ENCODE results near the gene ZCCHC24.

Gene ZCCHC24

DNA sequence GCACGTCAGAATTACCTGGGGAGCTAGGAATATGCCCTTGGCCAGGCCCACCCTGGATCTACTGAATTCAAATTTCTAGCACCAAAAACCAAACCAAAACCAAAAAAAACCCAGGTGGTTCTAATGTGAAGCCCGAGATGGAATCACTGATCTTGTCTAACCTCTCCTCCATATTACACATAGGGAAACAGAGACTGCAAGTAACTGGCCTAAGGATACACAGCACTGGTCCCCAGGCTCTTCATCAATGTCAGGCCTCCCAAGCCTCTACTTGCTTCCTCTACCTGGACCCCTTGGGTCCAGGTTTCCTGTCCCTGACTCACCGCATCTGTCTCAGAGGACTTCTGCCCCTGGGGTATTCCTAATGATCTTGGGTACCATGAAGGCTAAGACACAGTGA is 30.7 kb downstream of the ZCCHC24 start:
- WGBS (ENCODE audit: extremely low coverage, insufficient coverage, insufficient read length) = no CpG with 5 or more reads among the region's 3 CpGs
- Histone ChIP-seq H3K79me2 (ENCODE audit: control insufficient read depth, insufficient read depth, low read length, poor library complexity) (no peaks in the 10 kb centered on the region), H4K12ac (ENCODE audit: low read depth, low read length) (no peak overlapping the region), H3K4ac (ENCODE audit: low read depth, low read length) (no peak overlapping the region), H3K4me2 (ENCODE audit: low read length) (no peak overlapping the region), H3K14ac (ENCODE audit: low read length) (no peak overlapping the region), H4K91ac (ENCODE audit: low read depth, low read length) (no peak overlapping the region), H2AFZ (ENCODE audit: insufficient read depth, low read length, poor library complexity) (no peak overlapping the region), H3K4me3 (ENCODE audit: low read depth, low read length) (no peak overlapping the region), H3K27ac (ENCODE audit: low read depth, low read length) (no peak overlapping the region), H3K9ac (ENCODE audit: low read length) (no peak overlapping the region), H3K18ac (ENCODE audit: low read length) (no peak overlapping the region), H3K79me1 (ENCODE audit: low read length) (no peaks in the 10 kb centered on the region), H3K9me3 (ENCODE audit: insufficient read depth, low read depth, low read length) (no peaks in the 10 kb centered on the region), H3K23ac (ENCODE audit: low read length) (no peak overlapping the region), H2AK5ac (ENCODE audit: low read length) (no peak overlapping the region), H3K36me3 (ENCODE audit: control insufficient read depth in 1 of 2, insufficient read depth in 2 of 2, low read length in 2 of 2) (no peaks in the 10 kb centered on the region), H2BK12ac (ENCODE audit: low read length) (no peak overlapping the region), H2BK5ac (ENCODE audit: low read depth, low read length, poor library complexity) (no peak overlapping the region), H2BK120ac (ENCODE audit: insufficient read depth, low read length, poor library complexity) (no peak overlapping the region), H4K8ac (ENCODE audit: low read depth, low read length) (no peak overlapping the region), H3K27me3 (ENCODE audit: insufficient read depth, low read length) (no peaks in the 10 kb centered on the region), H3K4me1 (ENCODE audit: control insufficient read depth in 1 of 2, insufficient read depth in 2 of 2, low read length in 2 of 2) (no peaks in the 10 kb centered on the region)
- DNase-seq = no peak

DNA sequence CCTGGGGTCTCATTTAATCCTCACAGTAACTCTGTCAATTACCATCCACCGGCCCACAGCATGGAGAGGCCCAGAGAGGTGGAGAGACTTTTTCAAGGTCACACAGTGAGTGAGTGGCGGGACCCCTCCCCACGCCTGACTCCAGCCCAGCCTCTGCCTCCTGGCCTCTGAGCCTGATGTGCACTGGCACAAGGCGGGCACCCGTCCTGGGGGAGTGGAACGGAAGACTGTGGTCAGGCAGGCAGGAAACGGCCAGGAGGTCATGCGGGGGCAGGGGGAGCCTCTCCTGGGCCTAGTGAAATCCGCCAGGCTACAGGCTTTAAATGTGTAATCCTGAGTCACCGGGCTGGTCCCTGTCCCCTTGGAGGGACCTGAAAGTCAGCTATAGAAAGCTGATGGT is 32.2 kb downstream of the ZCCHC24 start:
- Histone ChIP-seq H2BK120ac (ENCODE audit: insufficient read depth, low read length, poor library complexity) (no peak overlapping the region), H4K8ac (ENCODE audit: low read depth, low read length) (no peak overlapping the region), H2BK5ac (ENCODE audit: low read depth, low read length, poor library complexity) (no peak overlapping the region), H3K14ac (ENCODE audit: low read length) (no peak overlapping the region), H3K18ac (ENCODE audit: low read length) (no peak overlapping the region), H3K9ac (ENCODE audit: low read length) (no peak overlapping the region), H2BK12ac (ENCODE audit: low read length) (no peak overlapping the region), H2AK5ac (ENCODE audit: low read length) (no peak overlapping the region), H3K4me1 (ENCODE audit: control insufficient read depth in 1 of 2, insufficient read depth in 2 of 2, low read length in 2 of 2) (peaks cover 1 to 2% of the 10 kb centered on the region in 2 experiments), H2AFZ (ENCODE audit: insufficient read depth, low read length, poor library complexity) (no peak overlapping the region), H3K79me1 (ENCODE audit: low read length) (no peaks in the 10 kb centered on the region), H3K4me2 (ENCODE audit: low read length) (no peak overlapping the region), H3K4me3 (ENCODE audit: low read depth, low read length) (no peak overlapping the region), H3K27ac (ENCODE audit: low read depth, low read length) (no peak overlapping the region), H4K91ac (ENCODE audit: low read depth, low read length) (no peak overlapping the region), H4K12ac (ENCODE audit: low read depth, low read length) (no peak overlapping the region), H3K23ac (ENCODE audit: low read length) (no peak overlapping the region), H3K27me3 (ENCODE audit: insufficient read depth, low read length) (no peaks in the 10 kb centered on the region), H3K4ac (ENCODE audit: low read depth, low read length) (no peak overlapping the region), H3K36me3 (ENCODE audit: control insufficient read depth in 1 of 2, insufficient read depth in 2 of 2, low read length in 2 of 2) (no peaks in the 10 kb centered on the region), H3K9me3 (ENCODE audit: insufficient read depth, low read depth, low read length) (no peaks in the 10 kb centered on the region), H3K79me2 (ENCODE audit: control insufficient read depth, insufficient read depth, low read length, poor library complexity) (no peaks in the 10 kb centered on the region)
- DNase-seq = no peak
- WGBS (ENCODE audit: extremely low coverage, insufficient coverage, insufficient read length) = no CpG with 5 or more reads among the region's 10 CpGs

DNA sequence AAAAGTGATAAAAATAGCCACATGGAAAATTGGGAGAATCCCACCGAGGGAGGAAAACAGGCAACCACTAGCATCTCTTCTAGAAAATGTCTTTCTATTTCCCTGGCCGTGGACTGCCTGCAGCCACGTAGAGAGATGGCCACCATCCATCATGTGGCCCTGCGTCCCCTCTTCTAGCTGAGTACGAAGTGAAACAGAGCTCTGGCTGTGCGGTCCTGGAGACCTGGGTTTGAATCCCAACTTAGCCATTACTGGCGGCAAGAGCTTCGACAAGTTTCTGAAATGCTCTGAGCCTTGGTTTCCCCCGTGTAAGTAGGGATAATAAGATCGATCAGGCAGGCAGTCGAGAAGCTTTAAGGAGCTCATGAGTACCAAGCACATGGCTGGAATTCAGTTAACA is 32.9 kb downstream of the ZCCHC24 start:
- Histone ChIP-seq H2BK120ac (ENCODE audit: insufficient read depth, low read length, poor library complexity) (no peak overlapping the region), H3K4ac (ENCODE audit: low read depth, low read length) (no peak overlapping the region), H4K12ac (ENCODE audit: low read depth, low read length) (no peak overlapping the region), H3K27ac (ENCODE audit: low read depth, low read length) (no peak overlapping the region), H3K79me1 (ENCODE audit: low read length) (no peaks in the 10 kb centered on the region), H2BK5ac (ENCODE audit: low read depth, low read length, poor library complexity) (no peak overlapping the region), H2AK5ac (ENCODE audit: low read length) (no peak overlapping the region), H3K36me3 (ENCODE audit: control insufficient read depth in 1 of 2, insufficient read depth in 2 of 2, low read length in 2 of 2) (no peaks in the 10 kb centered on the region), H4K8ac (ENCODE audit: low read depth, low read length) (no peak overlapping the region), H4K91ac (ENCODE audit: low read depth, low read length) (no peak overlapping the region), H3K4me3 (ENCODE audit: low read depth, low read length) (no peak overlapping the region), H3K9ac (ENCODE audit: low read length) (no peak overlapping the region), H3K4me2 (ENCODE audit: low read length) (no peak overlapping the region), H3K23ac (ENCODE audit: low read length) (no peak overlapping the region), H3K18ac (ENCODE audit: low read length) (no peak overlapping the region), H3K14ac (ENCODE audit: low read length) (no peak overlapping the region), H2AFZ (ENCODE audit: insufficient read depth, low read length, poor library complexity) (no peak overlapping the region), H2BK12ac (ENCODE audit: low read length) (no peak overlapping the region), H3K4me1 (ENCODE audit: control insufficient read depth in 1 of 2, insufficient read depth in 2 of 2, low read length in 2 of 2) (peaks cover 4 to 7% of the 10 kb centered on the region in 2 experiments), H3K27me3 (ENCODE audit: insufficient read depth, low read length) (no peaks in the 10 kb centered on the region), H3K79me2 (ENCODE audit: control insufficient read depth, insufficient read depth, low read length, poor library complexity) (no peaks in the 10 kb centered on the region), H3K9me3 (ENCODE audit: insufficient read depth, low read depth, low read length) (no peaks in the 10 kb centered on the region)
- no peak for DNase-seq
- WGBS (ENCODE audit: extremely low coverage, insufficient coverage, insufficient read length) = no CpG with 5 or more reads among the region's 11 CpGs

DNA sequence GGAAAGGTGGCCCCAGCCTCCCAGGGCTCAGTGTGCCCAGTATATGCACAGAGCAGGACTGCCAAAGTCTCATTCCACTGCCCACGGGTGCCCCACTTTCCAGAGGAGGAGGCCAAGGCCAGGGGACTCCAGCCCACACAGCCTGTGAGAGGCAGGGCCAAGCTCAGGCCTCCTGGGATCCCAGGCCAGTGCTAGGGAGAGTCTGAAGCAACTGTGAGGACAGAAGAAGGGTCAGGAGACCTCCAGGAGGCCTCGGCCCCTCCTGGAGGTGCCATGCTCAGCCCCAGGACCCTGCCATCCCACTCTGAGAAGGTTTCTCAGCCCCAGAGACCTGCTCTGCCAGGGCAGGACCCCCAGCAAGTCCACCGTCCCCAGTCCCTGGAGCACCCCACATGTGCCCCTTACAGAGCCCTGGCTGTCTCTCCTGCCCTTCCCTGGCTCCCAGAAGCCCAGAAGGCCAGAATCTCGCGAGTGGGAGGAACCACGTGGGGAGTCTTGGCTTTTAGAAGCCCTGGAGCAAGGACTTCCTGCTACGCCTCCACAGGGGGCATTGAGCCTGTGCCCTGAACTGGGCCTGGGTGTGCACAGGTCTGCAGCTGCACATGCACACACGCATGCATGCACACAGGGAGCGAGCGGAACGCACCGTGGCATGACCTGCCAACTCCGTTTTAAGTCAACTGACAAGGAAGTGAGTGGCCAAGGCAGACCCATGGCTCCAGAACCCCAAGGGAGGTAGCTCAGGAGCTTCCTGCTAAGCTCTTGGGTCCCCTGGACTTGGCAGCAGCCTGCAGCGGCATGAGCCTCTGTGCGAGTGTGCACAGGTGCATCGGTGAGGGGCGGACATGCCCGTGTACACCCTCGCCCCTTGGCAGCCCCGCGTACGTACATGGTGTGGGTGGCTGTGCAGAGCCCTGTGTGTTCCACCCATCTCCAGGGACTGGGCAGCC is 33.6 kb downstream of the ZCCHC24 start:
- H2BK12ac ChIP-seq (ENCODE audit: low read length) = no peak overlapping the region
- H4K12ac ChIP-seq (ENCODE audit: low read depth, low read length) = no peak overlapping the region
- H3K14ac ChIP-seq (ENCODE audit: low read length) = no peak overlapping the region
- no peaks in the 10 kb centered on the region for H3K79me2 ChIP-seq (ENCODE audit: control insufficient read depth, insufficient read depth, low read length, poor library complexity)
- H2AFZ ChIP-seq (ENCODE audit: insufficient read depth, low read length, poor library complexity) = no peak overlapping the region
- H2BK5ac ChIP-seq (ENCODE audit: low read depth, low read length, poor library complexity) = no peak overlapping the region
- no peaks in the 10 kb centered on the region for H3K36me3 ChIP-seq (ENCODE audit: control insufficient read depth in 1 of 2, insufficient read depth in 2 of 2, low read length in 2 of 2)
- H2BK120ac ChIP-seq (ENCODE audit: insufficient read depth, low read length, poor library complexity) = no peak overlapping the region
- no peak overlapping the region for H3K27ac ChIP-seq (ENCODE audit: low read depth, low read length)
- no peak overlapping the region for H3K4me2 ChIP-seq (ENCODE audit: low read length)
- no peaks in the 10 kb centered on the region for H3K27me3 ChIP-seq (ENCODE audit: insufficient read depth, low read length)
- H3K23ac ChIP-seq (ENCODE audit: low read length) = no peak overlapping the region
- H3K4me3 ChIP-seq (ENCODE audit: low read depth, low read length) = no peak overlapping the region
- no peak overlapping the region for H2AK5ac ChIP-seq (ENCODE audit: low read length)
- H3K79me1 ChIP-seq (ENCODE audit: low read length) = no peaks in the 10 kb centered on the region
- no peak overlapping the region for H4K91ac ChIP-seq (ENCODE audit: low read depth, low read length)
- H3K9ac ChIP-seq (ENCODE audit: low read length) = no peak overlapping the region
- H3K18ac ChIP-seq (ENCODE audit: low read length) = no peak overlapping the region
- no CpG with 5 or more reads among the region's 22 CpGs for WGBS (ENCODE audit: extremely low coverage, insufficient coverage, insufficient read length)
- H4K8ac ChIP-seq (ENCODE audit: low read depth, low read length) = no peak overlapping the region
- DNase-seq = no peak
- no peak overlapping the region for H3K4ac ChIP-seq (ENCODE audit: low read depth, low read length)
- peaks cover 10 to 13% of the 10 kb centered on the region in 2 experiments for H3K4me1 ChIP-seq (ENCODE audit: control insufficient read depth in 1 of 2, insufficient read depth in 2 of 2, low read length in 2 of 2)
- H3K9me3 ChIP-seq (ENCODE audit: insufficient read depth, low read depth, low read length) = no peaks in the 10 kb centered on the region

Measured in trophoblast cell (in vitro differentiated cells and primary cell).